Measurements from ENCODE around the gene LTBR.

Gene LTBR

GRCh38 chr12:6382371-6382770 is 1.6 kb upstream of the LTBR start:
- no peak for DNase-seq (ENCODE audit: low read depth in 1 of 2, low spot score in 1 of 2)

DNA sequence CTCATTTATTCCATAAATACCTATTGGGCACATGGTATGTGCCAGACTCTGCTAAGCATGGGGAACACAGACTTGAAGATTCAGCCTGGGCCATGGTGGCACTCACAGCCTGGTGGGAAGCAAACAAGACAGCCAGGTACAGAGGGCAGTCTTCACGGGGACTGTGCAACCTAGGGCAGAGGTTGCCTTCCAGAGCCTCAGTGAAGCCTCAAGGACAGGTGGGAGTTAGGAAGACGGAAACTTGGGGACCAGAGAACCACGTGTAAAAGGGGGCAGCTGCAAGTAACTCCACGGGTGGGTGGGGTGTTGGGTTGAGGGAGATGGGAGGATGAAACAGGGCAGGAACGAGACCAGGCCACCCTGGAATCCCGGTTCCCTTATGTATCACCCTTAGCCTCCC is 980 bp upstream of the LTBR start:
- no peak for DNase-seq (ENCODE audit: low read depth in 1 of 2, low spot score in 1 of 2)

DNA sequence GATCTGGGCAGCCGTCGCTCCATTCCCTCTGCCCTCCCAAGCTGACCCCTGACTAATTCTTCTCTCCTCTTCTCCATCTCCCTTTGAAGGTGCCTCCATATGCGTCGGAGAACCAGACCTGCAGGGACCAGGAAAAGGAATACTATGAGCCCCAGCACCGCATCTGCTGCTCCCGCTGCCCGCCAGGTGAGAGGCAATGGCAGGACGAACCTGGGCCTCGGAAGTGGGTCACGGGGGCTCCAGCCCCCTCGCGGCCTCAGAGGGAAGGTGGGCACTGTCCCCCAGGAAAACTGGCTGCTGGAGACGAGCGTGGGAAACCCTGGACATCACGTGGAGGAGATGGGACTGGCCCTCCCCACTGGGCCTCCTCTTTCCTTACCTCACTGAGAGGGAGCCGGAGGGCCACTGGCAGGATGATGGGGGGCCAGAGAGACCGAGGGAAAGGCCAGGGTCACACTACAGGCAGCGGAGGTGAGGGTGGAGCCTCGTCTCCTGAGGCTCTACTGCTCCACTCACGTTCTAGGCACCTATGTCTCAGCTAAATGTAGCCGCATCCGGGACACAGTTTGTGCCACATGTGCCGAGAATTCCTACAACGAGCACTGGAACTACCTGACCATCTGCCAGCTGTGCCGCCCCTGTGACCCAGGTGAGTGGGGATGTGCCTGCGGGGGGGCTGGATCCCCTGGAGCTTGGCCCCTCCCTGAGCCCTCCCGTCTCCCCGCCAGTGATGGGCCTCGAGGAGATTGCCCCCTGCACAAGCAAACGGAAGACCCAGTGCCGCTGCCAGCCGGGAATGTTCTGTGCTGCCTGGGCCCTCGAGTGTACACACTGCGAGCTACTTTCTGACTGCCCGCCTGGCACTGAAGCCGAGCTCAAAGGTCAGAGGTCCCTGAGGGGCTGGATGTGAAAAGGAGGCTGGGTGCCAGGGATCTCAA is 806 bp downstream of the LTBR start:
- DNase-seq (ENCODE audit: low read depth in 1 of 2, low spot score in 1 of 2), result no peak

- no peak for DNase-seq (ENCODE audit: low read depth in 1 of 2, low spot score in 1 of 2)
Measured at GRCh38 chr12:6386038-6386437, 2.1 kb downstream of the LTBR start.

DNA sequence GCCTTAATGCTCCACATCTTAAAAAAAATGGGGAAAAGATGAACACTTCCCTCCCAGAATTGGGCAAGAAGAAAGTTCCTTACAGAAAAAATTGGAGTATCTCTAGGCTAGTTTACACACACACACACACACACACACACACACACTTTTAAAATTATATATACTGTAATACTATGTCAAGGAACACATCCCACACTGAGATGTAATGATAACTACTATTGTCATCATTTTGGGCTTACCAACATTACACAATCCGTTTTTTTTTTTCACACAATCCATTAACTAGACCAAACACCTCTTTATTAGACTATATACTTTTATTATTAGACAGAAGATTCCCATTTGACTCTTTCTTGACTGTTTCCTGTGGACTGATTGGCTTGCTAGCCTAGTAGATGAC is 2.5 kb downstream of the LTBR start:
- DNase-seq (ENCODE audit: low read depth in 1 of 2, low spot score in 1 of 2), result no peak

DNA sequence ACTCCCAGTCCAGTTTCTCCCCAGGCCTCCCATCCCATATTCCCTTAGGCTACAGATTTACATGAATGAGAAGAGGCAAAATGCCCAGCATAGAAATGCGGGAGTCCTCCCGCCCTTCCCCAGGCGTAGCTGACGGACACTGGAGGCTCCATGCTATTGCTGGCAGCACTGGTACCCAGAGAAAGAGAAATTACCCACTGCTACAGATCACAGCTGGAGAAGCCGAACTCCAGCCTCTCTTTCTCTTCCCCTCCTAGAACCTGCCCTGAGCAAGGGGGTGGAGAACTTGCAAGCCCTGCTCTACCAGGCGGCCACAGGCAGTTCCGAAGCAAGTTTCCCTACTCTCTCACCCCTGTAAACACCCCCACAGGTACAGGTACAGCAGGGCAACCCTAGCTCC is 3.6 kb downstream of the LTBR start:
- no peak for DNase-seq (ENCODE audit: low read depth in 1 of 2, low spot score in 1 of 2)

DNA sequence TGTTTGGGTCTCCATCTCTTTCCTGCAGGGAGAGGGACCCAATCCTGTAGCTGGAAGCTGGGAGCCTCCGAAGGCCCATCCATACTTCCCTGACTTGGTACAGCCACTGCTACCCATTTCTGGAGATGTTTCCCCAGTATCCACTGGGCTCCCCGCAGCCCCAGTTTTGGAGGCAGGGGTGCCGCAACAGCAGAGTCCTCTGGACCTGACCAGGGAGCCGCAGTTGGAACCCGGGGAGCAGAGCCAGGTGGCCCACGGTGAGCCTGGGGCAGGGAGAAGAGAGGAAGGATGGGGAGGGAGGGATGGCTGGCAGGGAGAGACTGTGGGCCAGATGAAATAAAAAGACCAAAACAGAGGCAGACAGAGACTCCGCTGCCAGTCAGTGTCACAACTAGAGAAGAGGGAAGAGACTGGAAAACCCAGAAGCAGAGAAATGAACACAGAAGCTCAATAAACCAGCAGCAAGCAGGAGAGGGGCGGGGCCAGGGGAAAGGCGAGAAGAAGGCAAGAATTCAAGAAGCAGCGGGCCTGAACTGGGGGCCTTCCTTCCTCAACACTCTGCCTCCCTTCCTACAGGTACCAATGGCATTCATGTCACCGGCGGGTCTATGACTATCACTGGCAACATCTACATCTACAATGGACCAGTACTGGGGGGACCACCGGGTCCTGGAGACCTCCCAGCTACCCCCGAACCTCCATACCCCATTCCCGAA is 6.3 kb downstream of the LTBR start:
- DNase-seq (ENCODE audit: low read depth in 1 of 2, low spot score in 1 of 2), result no peak

DNA sequence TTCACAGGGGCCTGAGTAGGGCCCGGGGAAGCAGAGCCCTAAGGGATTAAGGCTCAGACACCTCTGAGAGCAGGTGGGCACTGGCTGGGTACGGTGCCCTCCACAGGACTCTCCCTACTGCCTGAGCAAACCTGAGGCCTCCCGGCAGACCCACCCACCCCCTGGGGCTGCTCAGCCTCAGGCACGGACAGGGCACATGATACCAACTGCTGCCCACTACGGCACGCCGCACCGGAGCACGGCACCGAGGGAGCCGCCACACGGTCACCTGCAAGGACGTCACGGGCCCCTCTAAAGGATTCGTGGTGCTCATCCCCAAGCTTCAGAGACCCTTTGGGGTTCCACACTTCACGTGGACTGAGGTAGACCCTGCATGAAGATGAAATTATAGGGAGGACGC is 7.1 kb downstream of the LTBR start:
- DNase-seq (ENCODE audit: low read depth in 1 of 2, low spot score in 1 of 2), result no peak

GRCh38 chr12:6392504-6392903 is 8.5 kb downstream of the LTBR start:
- no peak for DNase-seq (ENCODE audit: low read depth in 1 of 2, low spot score in 1 of 2)

GRCh38 chr12:6393109-6393508 is 9.1 kb downstream of the LTBR start:
- DNase-seq (ENCODE audit: low read depth in 1 of 2, low spot score in 1 of 2), result no peak

DNA sequence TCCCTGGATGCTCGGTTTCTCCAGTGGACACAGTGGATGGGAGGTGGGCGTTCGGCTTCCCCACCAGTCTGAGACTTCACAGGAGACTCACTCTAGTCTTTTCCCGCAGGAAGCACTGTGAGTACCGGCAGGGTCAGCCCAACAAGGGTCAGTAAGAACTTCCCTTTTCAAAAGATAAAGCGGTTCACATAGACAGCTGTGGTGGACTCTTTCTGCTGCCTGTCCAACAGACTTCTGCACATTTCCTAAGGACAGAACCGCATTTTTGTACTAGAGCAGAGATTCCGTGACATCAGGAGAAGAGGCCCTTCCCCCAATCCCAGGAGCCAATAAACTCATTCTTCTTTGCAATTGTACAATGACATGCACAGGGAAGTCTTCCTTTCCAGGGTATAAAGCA is 10.4 kb downstream of the LTBR start:
- no peak for DNase-seq (ENCODE audit: low read depth in 1 of 2, low spot score in 1 of 2)

GRCh38 chr12:6396031-6396430 is 12.1 kb downstream of the LTBR start:
- DNase-seq (ENCODE audit: low read depth in 1 of 2, low spot score in 1 of 2), result no peak

DNA sequence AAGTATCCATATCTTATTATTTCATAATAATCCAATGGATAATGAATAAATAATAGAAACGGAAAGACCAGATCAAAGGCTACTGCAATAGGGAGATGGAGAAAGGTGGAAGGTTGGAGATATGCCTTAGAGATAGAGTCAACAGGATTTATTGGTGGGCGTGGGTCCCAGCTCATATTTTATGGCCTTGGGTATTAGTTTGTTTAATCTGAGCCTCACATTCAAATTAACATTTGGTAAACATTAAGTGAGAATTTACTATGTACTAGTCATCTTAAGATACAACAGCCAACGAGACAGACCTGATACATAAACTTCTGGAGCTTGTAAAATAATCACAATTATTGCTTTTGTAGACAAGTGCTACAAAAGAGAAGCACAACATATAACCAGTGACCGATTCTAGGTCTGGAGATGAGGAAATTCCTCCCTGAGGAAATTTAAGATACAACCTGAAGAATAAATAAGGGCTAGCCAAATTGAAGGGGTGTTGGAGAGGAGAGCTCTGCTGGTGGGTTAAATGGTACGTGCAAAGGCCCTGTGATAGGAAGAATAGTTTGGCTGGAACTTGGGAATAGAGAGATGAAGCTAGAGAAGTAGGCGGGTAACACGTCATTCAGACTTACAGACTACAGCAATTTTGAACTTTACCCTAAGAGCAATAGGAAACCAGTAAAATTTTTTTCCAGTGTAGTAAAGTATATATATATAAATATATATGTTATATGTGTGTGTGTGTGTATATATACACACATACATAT is 16.1 kb downstream of the LTBR start:
- no peak for DNase-seq (ENCODE audit: low read depth in 1 of 2, low spot score in 1 of 2)

DNA sequence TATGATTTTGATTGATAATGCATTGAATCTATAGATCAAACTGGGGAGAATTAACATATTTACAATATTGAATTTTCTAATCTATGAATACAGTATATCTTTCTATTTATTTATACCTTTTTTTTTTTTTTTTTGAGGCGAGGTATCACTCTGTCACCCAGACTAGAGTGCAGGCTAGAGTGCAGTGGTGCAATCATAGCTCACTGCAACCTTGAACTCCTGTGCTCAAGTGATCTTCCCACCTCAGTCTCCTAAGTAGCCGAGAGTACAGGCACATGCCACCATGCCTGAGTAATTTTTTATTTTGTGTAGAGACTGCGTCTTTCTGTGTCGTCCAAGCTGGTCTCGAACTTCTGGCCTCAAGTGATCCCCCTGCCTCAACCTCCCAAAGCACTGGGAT is 20.4 kb downstream of the LTBR start:
- no peak for DNase-seq (ENCODE audit: low read depth in 1 of 2, low spot score in 1 of 2)

DNA sequence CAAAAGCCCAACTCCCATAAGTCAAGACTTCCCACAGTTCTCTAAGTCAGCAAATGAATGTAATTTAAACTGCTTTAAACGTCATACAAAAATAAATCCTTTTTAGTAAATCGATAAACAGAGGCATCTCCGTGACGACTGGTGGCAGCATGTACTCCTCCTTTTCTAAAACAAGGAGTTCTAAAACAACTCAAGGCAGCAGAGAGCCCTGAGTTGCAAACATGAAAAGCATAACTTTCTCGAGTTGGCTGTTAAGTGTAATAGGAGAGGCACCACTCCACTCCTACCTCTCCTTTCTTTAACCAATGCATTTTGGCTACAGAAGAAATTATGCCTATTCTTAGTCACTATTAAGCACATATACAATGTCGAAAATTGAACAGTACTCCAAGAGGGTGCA is 22.0 kb downstream of the LTBR start:
- no peak for DNase-seq (ENCODE audit: low read depth in 1 of 2, low spot score in 1 of 2)

DNA sequence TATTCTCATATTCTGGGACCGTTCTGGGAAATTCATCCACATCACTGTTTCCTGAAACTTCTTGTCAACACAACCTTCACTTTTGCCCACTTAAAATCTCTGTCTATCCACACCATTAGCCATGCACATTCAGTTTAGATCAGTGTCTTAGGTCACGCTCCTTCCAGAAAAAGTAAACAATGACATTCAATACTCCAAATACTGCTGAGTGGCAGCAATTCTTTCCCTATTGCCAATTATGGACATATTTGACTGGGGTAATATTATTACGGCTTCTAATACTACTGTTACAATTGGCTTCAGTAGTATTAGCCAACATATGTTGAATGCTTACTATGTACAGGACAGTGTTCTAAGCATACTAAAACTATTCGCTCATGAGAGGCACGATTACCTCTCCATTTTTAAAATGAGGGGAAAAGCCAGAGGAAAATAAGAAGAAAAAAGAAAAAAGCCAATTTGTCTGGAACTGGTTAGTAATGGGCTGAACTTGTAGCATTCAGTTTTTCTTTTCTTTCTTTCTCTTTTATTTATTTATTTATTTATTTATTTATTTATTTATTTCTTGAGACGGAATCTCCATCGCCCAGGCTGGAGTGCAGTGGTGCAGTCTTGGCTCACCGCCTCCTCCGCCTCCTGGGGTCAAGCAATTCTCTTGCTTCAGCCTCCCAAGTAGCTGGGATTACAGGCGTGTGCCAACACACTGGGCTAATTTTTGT is 23.4 kb downstream of the LTBR start:
- DNase-seq (ENCODE audit: low read depth in 1 of 2, low spot score in 1 of 2), result no peak

DNA sequence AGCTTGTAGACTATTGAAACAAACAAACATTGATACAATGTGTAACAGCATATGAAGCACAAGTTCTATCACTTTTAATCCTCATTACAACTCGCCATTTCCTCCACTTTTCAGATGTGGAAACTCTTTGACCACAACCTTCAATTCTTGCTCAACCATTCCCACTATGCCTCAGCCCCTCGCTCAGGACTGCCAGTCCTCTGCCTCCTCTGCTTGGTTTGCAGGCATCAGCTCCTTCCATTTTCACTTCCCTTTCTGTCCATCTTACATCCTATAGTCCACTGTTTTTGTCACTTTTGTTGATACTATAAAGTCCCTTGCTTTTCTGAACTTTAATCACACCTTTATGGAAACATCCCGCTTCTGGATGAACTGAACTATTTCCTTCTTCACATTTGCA is 32.6 kb downstream of the LTBR start:
- DNase-seq (ENCODE audit: low read depth in 1 of 2, low spot score in 1 of 2), result no peak

DNA sequence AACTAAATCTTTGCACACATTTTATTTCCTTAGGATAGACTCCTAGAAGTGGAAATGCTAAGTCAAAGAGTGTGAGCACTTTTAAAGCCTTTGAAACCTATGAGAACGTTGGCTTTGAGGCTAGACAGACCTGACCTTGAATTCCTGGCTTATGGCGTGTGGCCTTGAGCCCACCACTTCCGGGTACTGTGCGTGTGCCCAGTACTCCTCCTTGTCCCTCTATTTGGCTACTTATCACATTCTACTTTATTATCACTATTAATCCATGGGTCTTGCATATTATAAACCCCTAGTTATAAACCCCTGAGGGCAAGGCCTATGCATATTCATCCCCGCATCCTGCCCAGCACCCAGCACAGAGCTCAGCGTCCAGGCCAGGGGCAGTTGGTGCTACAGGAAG is 34.8 kb downstream of the LTBR start:
- DNase-seq (ENCODE audit: low read depth in 1 of 2, low spot score in 1 of 2), result no peak

DNA sequence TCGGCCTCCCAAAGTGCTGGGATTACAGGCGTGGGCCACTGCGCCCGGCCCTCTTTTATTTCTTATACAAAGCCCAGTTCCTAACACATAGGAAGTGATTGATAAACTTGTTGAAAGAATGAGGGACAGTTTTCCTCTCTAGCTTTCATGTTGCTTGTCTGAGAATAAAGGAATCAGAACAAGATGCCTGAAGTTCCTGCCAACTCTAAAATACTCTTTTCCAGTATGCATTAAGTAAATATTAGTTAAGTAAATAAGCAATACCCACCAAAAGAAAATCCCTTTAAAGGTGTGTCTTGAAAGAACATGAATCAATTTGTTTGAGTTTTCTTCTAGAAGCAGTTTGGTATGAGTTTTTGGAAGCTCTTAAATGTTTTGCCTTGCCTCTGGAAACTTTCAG is 36.4 kb downstream of the LTBR start:
- DNase-seq (ENCODE audit: low read depth in 1 of 2, low spot score in 1 of 2), result no peak

DNA sequence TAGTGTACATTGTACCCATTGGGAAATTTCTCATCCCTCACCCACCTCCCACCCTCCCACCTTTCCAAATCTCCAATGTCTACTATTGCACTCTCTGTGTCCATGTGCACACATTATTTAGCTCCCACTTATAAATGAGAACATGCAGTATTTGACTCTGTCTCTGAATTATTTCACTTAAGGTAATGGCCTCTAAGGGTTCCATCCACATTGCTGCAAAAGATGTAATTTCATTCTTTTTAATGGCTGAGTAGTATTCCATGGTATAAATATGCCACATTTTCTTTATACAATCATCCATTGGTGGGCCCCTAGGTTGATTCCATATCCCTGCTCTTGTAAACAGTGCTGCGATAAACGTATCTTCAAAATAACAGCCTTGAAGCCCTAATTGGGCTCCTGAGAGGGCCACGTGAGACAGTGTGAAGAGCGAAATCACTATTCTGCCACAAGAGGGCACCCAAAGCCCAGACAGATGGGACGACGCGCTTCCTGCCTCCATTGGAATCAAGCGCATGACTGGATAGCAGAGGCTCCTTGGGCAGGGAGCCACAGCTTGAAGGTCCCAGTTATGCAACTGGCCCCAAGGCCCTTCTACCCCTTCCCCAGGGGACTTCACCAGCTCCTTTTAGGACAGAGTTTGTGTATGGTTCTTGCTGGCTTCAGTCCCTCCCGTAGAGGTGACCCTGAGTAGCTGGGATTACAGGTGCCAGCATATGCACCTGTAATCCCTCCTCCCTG is 39.5 kb downstream of the LTBR start:
- peak; percentile 44 to 78 for DNase-seq (ENCODE audit: low read depth in 1 of 2, low spot score in 1 of 2)

DNA sequence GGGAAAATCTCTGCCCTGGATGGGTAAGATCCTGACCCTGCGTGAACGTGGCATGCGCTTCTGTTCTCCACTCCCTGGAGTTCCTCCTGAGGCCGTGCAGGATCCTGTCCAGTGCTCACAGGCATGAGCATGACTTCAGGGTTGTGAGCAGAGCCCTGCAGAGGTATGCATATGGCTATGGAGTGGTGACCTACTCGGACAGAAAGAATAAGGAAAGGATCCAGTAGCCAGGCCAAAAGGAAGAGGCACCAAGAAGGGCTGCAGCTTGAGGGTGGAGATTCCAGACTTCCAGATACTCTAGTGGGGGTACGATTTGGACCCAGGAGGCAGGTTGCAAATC is 40.0 kb downstream of the LTBR start:
- DNase-seq (ENCODE audit: low read depth in 1 of 2, low spot score in 1 of 2), result no peak

Data from activated CD4-positive, alpha-beta T cell treated with anti-CD3 and anti-CD28 coated beads, Interleukin-2, amount 50 U/mL, for 24 hours (primary cell).